GM23338 (cell line): ENCODE results near the gene CDKAL1.

Experiments used
- CTCF ChIP-seq, 2 experiments: fragments of 200-600 bp in 1 of 2; sonication (generic) in 1 of 2; conservative IDR thresholded peaks; 2 replicates each; pipeline versions ENCODE4 v1.5.1 to v1.6.1; 2016 to 2017; ENCODE audit warnings: antibody characterized with exemption in 2 of 2, low read depth in 2 of 2, mild to moderate bottlenecking in 2 of 2, moderate library complexity in 1 of 2
- ETS1 ChIP-seq: IDR thresholded peaks from 2 replicates; pipeline ENCODE4 v1.6.1; 2016; ENCODE audit warnings: antibody characterized with exemption
- EZH2 ChIP-seq: fragments of 200-600 bp; sonication (generic); IDR thresholded peaks from one replicate; pipeline ENCODE4 v1.8.0; 2017; ENCODE audit warnings: antibody characterized with exemption, mild to moderate bottlenecking, low read depth; ENCODE audit not compliant: unreplicated experiment
- EZH2phosphoT487 ChIP-seq: fragments of 200-600 bp; sonication (generic); IDR thresholded peaks from one replicate; pipeline ENCODE4 v1.8.1; 2018; ENCODE audit warnings: antibody characterized with exemption; ENCODE audit not compliant: unreplicated experiment
- JUNB ChIP-seq: IDR thresholded peaks from one replicate; pipeline ENCODE4 v1.6.1; 2016; ENCODE audit warnings: antibody characterized with exemption; ENCODE audit not compliant: unreplicated experiment
- POLR2AphosphoS5 ChIP-seq: IDR thresholded peaks from 2 replicates; pipeline ENCODE4 v1.6.1; 2016; ENCODE audit warnings: antibody characterized with exemption, low read depth
- REST ChIP-seq: IDR thresholded peaks from one replicate; pipeline ENCODE4 v1.6.1; 2018; ENCODE audit warnings: antibody characterized with exemption; ENCODE audit not compliant: unreplicated experiment
- ZNF331 ChIP-seq: fragments of 250-450 bp; sonication (Bioruptor Pico); IDR thresholded peaks from 2 replicates; pipeline ENCODE4 v1.5.0; 2020; ENCODE audit warnings: low read depth, mild to moderate bottlenecking, moderate library complexity

DNA sequence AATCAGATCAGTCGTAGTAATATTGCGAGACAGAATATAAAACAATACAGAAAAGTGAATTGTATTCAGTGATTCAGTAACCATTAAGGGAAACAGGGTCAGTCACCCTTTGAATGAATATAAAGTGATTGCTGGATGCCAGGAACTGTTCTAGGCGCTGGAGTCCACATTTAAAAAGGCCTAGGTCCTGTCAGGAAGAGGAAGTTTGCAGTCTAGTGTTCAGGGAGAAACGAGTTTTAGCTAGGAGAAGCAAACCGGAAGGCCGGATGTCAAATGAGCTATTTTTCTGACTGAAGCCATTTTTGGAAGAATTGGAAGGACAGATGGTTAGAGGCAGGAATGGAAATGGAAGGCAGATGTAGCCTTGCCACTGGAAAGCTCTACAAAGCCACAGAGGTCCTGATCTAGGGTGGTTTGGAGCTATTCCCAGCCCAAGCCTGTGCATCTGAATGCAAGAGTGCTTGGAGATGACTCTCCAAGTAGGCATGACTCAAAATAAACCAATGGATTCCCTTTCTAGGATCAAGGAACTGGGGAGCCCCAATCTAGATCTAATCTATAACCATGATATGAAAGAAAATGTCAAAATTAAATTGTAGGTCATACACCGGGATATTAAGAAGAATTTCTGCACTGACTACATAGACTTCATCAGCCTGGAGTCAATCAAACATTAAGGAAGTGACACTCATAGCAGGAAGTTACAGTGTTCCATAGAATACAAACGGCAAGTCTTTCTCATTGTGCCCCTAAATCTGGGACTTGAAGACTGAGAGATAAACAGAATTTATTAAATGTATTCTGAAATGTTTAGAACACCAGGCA lies 36.8 kb upstream of the CDKAL1 start:
- TF ChIP-seq POLR2AphosphoS5 (no peak), CTCF (conservative IDR thresholded peaks at IDR 0.05; ENCODE audit: low read depth in 2 of 2) (no peak), EZH2 (no peak), ETS1 (no peak), REST (no peak), JUNB (no peak), ZNF331 (CRISPR knock-in tag) (no peak), EZH2phosphoT487 (no peak)
